Smooth muscle cell (in vitro differentiated cells): Measurements from ENCODE around the gene ADPRS. TPM values are rescaled to one million over a fixed set of nuclear protein-coding genes. Genes with fewer than 3 reads are reported as not detected.

Experiments used
- DNase-seq: peaks from one replicate; lab custom pipeline; 2025; ENCODE audit not compliant: unreplicated experiment; lab: John Stamatoyannopoulos, UW
- H2AFZ ChIP-seq: fragments of 200-600 bp; sonication (generic); 2 replicates; pipeline ENCODE4 v1.6.0; 2016; ENCODE audit warnings: antibody characterized with exemption, low read depth, mild to moderate bottlenecking
- H3F3A ChIP-seq: fragments of 200-600 bp; sonication (generic); 2 replicates; pipeline ENCODE4 v1.6.0; 2017; ENCODE audit warnings: antibody characterized with exemption, low read depth
- H3K27ac ChIP-seq: fragments of 200-600 bp; sonication (generic); 2 replicates; pipeline ENCODE4 v1.5.1; 2016; ENCODE audit warnings: low read depth, mild to moderate bottlenecking
- H3K27me3 ChIP-seq: fragments of 200-600 bp; sonication (generic); 2 replicates; pipeline ENCODE4 v1.6.1; 2016; ENCODE audit warnings: low read depth, mild to moderate bottlenecking
- H3K36me3 ChIP-seq: fragments of 200-600 bp; sonication (generic); 2 replicates; pipeline ENCODE4 v1.5.1; 2016; ENCODE audit warnings: low read depth
- H3K4me1 ChIP-seq: fragments of 200-600 bp; sonication (generic); 2 replicates; pipeline ENCODE4 v1.5.1; 2016; ENCODE audit warnings: low read depth
- H3K4me2 ChIP-seq: fragments of 200-600 bp; sonication (generic); 2 replicates; pipeline ENCODE4 v1.6.0; 2016; ENCODE audit warnings: mild to moderate bottlenecking
- H3K4me3 ChIP-seq: fragments of 200-600 bp; sonication (generic); 2 replicates; pipeline ENCODE4 v1.5.1; 2016; ENCODE audit warnings: mild to moderate bottlenecking
- H3K79me2 ChIP-seq: fragments of 200-600 bp; sonication (generic); 2 replicates; pipeline ENCODE4 v1.6.0; 2016; ENCODE audit warnings: low read depth, mild to moderate bottlenecking
- H3K9ac ChIP-seq: fragments of 200-600 bp; sonication (generic); 2 replicates; pipeline ENCODE4 v1.6.0; 2016; ENCODE audit warnings: low read depth
- H3K9me3 ChIP-seq: fragments of 200-600 bp; sonication (generic); replicated peaks from 2 replicates; pipeline ENCODE4 v1.5.1; 2016; ENCODE audit warnings: low read depth
- H4K20me1 ChIP-seq: fragments of 200-600 bp; sonication (generic); 2 replicates; pipeline ENCODE4 v1.6.0; 2016; ENCODE audit warnings: low read depth
- WGBS: methylation state at CpG from one replicate; pipeline ENCODE4 v1.1.7; 2016; ENCODE audit warnings: low lambda C conversion rate; 5-methylcytosine and 5-hydroxymethylcytosine counted together
- polyA plus RNA-seq: library from polyadenylated mRNA; unstranded; fragments of >200 nt; fragmentation: Nextera tagmentation; extraction: Ambion mirVana; gene quantifications from 2 replicates; pipeline ENCODE4 v1.2.1, GENCODE V29; 2016
- total RNA-seq: library from RNA; depleted of rRNA; stranded (reverse); fragments of >200 nt; gene quantifications from 2 replicates; pipeline ENCODE4 v1.2.3, GENCODE V29; 2014
- TF ChIP-seq, protein P1 (sequence below): fragments of 200-600 bp; sonication (generic); IDR thresholded peaks from 2 replicates; pipeline ENCODE4 v1.5.1; 2017; ENCODE audit warnings: borderline replicate concordance, mild to moderate bottlenecking, antibody characterized with exemption; ENCODE audit not compliant: insufficient read depth, poor library complexity, severe bottlenecking

The ADPRS gene
- total and polyA plus RNA-seq, 2 experiments from 2014 or later: 31.0 to 38.8 TPM

DNA sequence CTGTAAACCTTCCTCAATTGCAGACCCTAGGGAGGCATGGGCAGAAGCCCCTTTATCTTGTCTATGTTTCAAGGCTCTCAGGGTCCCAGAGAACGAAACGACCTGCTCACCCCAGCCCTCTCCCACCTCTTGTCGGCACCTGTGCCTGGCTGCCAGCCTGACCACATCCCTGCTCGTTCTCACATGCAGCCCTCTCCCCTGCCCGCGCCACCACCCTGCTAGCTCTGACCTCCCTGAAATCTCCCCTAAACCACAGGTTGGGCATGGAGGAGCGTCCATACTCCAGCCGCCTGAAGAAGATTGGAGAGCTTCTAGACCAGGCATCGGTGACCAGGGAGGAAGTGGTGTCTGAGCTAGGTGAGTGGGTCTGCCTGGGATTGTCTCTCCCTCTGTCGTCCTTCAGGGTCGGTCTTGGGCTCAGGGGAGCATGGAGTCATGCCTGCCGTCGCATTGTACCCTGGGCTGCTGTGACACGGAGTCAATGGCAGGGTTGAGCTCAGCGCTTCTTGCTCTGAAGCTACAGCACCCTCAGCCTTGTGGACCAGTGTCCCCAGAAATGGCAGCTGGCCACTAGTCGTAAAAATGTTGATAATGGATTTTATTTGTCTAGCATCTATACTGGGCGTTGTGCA, 3.6 kb downstream of the ADPRS start:
- Histone ChIP-seq H3K9me3 (no peaks in the 10 kb centered on the region), H3K27me3 (no peaks in the 10 kb centered on the region), H3K4me2 (no peak overlapping the region), H3F3A (peaks cover 9% of the 10 kb centered on the region), H3K9ac (no peak overlapping the region), H2AFZ (no peak overlapping the region), H3K27ac (no peak overlapping the region), H4K20me1 (no peaks in the 10 kb centered on the region), H3K4me3 (no peak overlapping the region), H3K79me2 (peaks cover 20% of the 10 kb centered on the region), H3K4me1 (peaks cover 17% of the 10 kb centered on the region), H3K36me3 (no peaks in the 10 kb centered on the region)
- DNase-seq: no peak
- WGBS: 98% methylated on average over 17 of the region's 17 CpGs
- TF ChIP-seq, protein P1, sequence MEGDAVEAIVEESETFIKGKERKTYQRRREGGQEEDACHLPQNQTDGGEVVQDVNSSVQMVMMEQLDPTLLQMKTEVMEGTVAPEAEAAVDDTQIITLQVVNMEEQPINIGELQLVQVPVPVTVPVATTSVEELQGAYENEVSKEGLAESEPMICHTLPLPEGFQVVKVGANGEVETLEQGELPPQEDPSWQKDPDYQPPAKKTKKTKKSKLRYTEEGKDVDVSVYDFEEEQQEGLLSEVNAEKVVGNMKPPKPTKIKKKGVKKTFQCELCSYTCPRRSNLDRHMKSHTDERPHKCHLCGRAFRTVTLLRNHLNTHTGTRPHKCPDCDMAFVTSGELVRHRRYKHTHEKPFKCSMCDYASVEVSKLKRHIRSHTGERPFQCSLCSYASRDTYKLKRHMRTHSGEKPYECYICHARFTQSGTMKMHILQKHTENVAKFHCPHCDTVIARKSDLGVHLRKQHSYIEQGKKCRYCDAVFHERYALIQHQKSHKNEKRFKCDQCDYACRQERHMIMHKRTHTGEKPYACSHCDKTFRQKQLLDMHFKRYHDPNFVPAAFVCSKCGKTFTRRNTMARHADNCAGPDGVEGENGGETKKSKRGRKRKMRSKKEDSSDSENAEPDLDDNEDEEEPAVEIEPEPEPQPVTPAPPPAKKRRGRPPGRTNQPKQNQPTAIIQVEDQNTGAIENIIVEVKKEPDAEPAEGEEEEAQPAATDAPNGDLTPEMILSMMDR: no peak

DNA sequence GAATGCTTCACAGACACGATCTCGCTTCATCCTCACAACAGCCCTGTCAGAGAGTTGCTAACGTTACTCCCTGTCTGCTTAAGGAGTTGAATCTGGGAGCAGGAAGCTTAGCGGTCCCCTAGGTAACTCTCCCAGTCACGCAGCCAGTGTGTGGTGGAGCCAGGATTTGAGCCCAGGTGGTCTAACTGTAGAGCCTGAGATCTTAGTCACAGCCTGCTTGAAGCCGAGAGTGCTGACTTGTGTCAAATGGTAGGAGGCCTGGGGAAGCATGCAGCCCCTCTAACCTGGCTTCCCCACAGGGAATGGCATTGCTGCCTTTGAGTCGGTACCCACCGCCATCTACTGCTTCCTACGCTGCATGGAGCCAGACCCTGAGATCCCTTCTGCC, 4.1 kb downstream of the ADPRS start:
- WGBS: 97% methylated on average over 9 of the region's 9 CpGs
- no peak overlapping the region for H3K4me3 ChIP-seq
- H3K36me3 ChIP-seq: no peaks in the 10 kb centered on the region
- no peaks in the 10 kb centered on the region for H3K9me3 ChIP-seq
- H3K4me2 ChIP-seq: no peak overlapping the region
- peaks cover 9% of the 10 kb centered on the region for H3F3A ChIP-seq
- peaks cover 17% of the 10 kb centered on the region for H3K4me1 ChIP-seq
- no peak for DNase-seq
- TF ChIP-seq, protein P1: no peak
- peaks cover 20% of the 10 kb centered on the region for H3K79me2 ChIP-seq
- no peak overlapping the region for H3K27ac ChIP-seq
- H4K20me1 ChIP-seq: no peaks in the 10 kb centered on the region
- H2AFZ ChIP-seq: no peak overlapping the region
- H3K9ac ChIP-seq: no peak overlapping the region
- H3K27me3 ChIP-seq: no peaks in the 10 kb centered on the region

DNA sequence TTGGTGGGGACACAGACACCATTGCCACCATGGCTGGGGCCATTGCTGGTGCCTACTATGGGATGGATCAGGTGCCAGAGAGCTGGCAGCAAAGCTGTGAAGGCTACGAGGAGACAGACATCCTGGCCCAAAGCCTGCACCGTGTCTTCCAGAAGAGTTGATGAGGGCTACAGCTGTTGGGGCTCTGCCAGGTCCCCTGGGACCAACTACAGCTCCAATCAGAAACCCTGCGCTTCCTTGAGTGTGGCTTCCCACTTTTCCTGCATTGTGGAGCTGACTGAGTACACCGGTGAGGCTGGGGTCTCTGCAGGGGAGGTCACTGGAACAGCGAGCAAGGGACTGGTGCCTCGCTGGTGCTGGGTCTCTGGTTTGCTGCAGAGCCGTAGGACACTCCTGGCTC, 4.5 kb downstream of the ADPRS start:
- H3K27ac ChIP-seq: no peak overlapping the region
- no peaks in the 10 kb centered on the region for H3K9me3 ChIP-seq
- no peak overlapping the region for H3K9ac ChIP-seq
- TF ChIP-seq, protein P1: no peak
- no peaks in the 10 kb centered on the region for H3K27me3 ChIP-seq
- peaks cover 9% of the 10 kb centered on the region for H3F3A ChIP-seq
- 96% methylated on average over 7 of the region's 7 CpGs for WGBS
- no peaks in the 10 kb centered on the region for H3K36me3 ChIP-seq
- no peaks in the 10 kb centered on the region for H4K20me1 ChIP-seq
- H3K4me1 ChIP-seq: peaks cover 15% of the 10 kb centered on the region
- no peak overlapping the region for H3K4me2 ChIP-seq
- no peak overlapping the region for H3K4me3 ChIP-seq
- peaks cover 20% of the 10 kb centered on the region for H3K79me2 ChIP-seq
- no peak overlapping the region for H2AFZ ChIP-seq
- no peak for DNase-seq

DNA sequence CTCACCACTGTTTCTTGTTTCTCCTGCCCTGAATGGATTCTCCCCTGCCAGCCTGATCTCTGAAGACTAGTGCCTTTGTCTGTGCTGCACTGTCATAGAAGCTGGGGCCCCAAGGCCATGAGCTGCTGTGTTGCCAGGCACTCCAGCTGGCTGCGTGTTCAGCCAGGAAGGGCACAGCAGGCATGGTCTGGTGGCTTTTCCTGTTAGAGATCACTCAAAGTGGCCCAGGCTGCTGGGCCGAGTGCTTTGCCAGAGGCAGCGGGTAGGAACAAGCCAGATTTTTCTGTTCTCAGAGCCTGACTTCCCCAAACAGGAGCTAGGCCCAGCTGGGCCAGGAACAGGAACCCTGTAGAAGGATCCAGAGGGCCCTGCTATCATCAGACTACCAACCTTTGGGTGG, 5.2 kb downstream of the ADPRS start:
- Histone ChIP-seq H3K9ac (no peak overlapping the region), H3K4me3 (no peak overlapping the region), H3K27ac (no peak overlapping the region), H3K4me1 (peaks cover 11% of the 10 kb centered on the region), H2AFZ (no peak overlapping the region), H3K9me3 (no peaks in the 10 kb centered on the region), H3K4me2 (no peak overlapping the region), H3F3A (peaks cover 9% of the 10 kb centered on the region), H4K20me1 (no peaks in the 10 kb centered on the region), H3K27me3 (no peaks in the 10 kb centered on the region), H3K79me2 (peaks cover 19% of the 10 kb centered on the region), H3K36me3 (no peaks in the 10 kb centered on the region)
- 96% methylated on average over 3 of the region's 3 CpGs for WGBS
- TF ChIP-seq, protein P1: no peak
- no peak for DNase-seq
